B cell (primary cell): ENCODE measurements around the gene PAEP. TPM values are rescaled to one million over a fixed set of nuclear protein-coding genes. Genes with fewer than 3 reads are reported as not detected.

Experiments
- ATAC-seq: fragments of 200-7000 bp; cut with Tn5 transposase; one replicate; pipeline ENCODE4 v1.10.0; 2021; ENCODE audit warnings: low read depth, mild to moderate bottlenecking, moderate number of reproducible peaks, moderate library complexity
- CTCF ChIA-PET: fragments of 350-600 bp; sonication (Branson Sonifier 250); formaldehyde crosslinking; loops from one replicate; lab custom pipeline; 2021; ENCODE audit warnings: antibody characterized with exemption, inconsistent platforms; lab: Charles Lee
- POLR2A ChIA-PET: fragments of 350-600 bp; sonication (Branson Sonifier 250); formaldehyde crosslinking; loops from one replicate; lab custom pipeline; 2021; ENCODE audit warnings: antibody characterized with exemption; lab: Charles Lee
- DNase-seq: peaks from one replicate; pipeline ENCODE4 v3.0.0; 2013
- H2AFZ ChIP-seq: 2 replicates; pipeline ENCODE4 v1.6.1; 2012; ENCODE audit warnings: mild to moderate bottlenecking, low read depth, low read length; ENCODE audit not compliant: insufficient read depth, poor library complexity, severe bottlenecking
- H3K27ac ChIP-seq, 2 donors: 1 replicate in 1 of 2; 2 replicates in 1 of 2; pipeline ENCODE4 v1.5.1; 2012 to 2013; ENCODE audit warnings: low read length in 2 of 2, mild to moderate bottlenecking in 2 of 2, moderate library complexity in 1 of 2
- H3K27me3 ChIP-seq, 4 experiments: fragments of 200-600 bp in 1 of 4; sonication (generic) in 1 of 4; replicated peaks in 1 of 4; 1 replicate in 2 of 4; 2 replicates in 2 of 4; pipeline versions ENCODE4 v1.6.1 to v1.7.0; 2013 to 2016; ENCODE audit warnings: low read length in 3 of 4, mild to moderate bottlenecking in 2 of 4, mixed read lengths in 1 of 4, moderate library complexity in 1 of 4; ENCODE audit not compliant: insufficient read depth in 4 of 4, control insufficient read depth in 3 of 4; ENCODE audit errors: control extremely low read depth in 1 of 4
- H3K36me3 ChIP-seq, 2 experiments: replicated peaks in 1 of 2; 1 replicate in 1 of 2; 2 replicates in 1 of 2; pipeline versions ENCODE4 v1.6.1 to v1.7.1; 2013; ENCODE audit warnings: low read length in 1 of 2; ENCODE audit not compliant: insufficient read depth in 2 of 2, control insufficient read depth in 1 of 2; ENCODE audit errors: control extremely low read depth in 1 of 2, extremely low read depth in 1 of 2
- H3K4me1 ChIP-seq, 2 donors: fragments of 200-600 bp in 1 of 2; sonication (generic) in 1 of 2; 1 replicate in 1 of 2; 2 replicates in 1 of 2; pipeline versions ENCODE4 v1.5.1 to v1.6.1; 2013 to 2017; ENCODE audit warnings: low read length in 2 of 2; ENCODE audit not compliant: control insufficient read depth in 2 of 2, insufficient read depth in 2 of 2
- H3K4me2 ChIP-seq: replicated peaks from 2 replicates; pipeline ENCODE3; 2012; ENCODE audit warnings: mild to moderate bottlenecking, low read depth, low read length; ENCODE audit not compliant: poor library complexity, severe bottlenecking
- H3K4me3 ChIP-seq, 5 experiments: fragments of 200-600 bp in 1 of 5; sonication (generic) in 1 of 5; 1 replicate in 3 of 5; 2 replicates in 2 of 5; pipeline versions ENCODE4 v1.5.1 to v1.7.0; 2011 to 2016; ENCODE audit warnings: low read length in 4 of 5, mild to moderate bottlenecking in 4 of 5, low read depth in 2 of 5, control low read depth in 1 of 5, moderate library complexity in 1 of 5; ENCODE audit not compliant: insufficient read depth in 1 of 5; ENCODE audit errors: control extremely low read depth in 1 of 5, extremely low read depth in 1 of 5
- H3K79me2 ChIP-seq: fragments of 200-600 bp; sonication (generic); one replicate; pipeline ENCODE4 v1.6.0; 2016; ENCODE audit warnings: low read length; ENCODE audit not compliant: control insufficient read depth, insufficient read depth
- H3K9ac ChIP-seq: fragments of 200-600 bp; sonication (generic); 2 replicates; pipeline ENCODE4 v1.6.1; 2017; ENCODE audit warnings: mild to moderate bottlenecking, low read length, moderate library complexity
- H3K9me3 ChIP-seq, 3 donors: one replicate each; pipeline versions ENCODE4 v1.6.1 to v1.7.1; 2013; ENCODE audit warnings: low read length in 2 of 3; ENCODE audit not compliant: control insufficient read depth in 2 of 3, insufficient read depth in 1 of 3; ENCODE audit errors: control extremely low read depth in 1 of 3
- H4K20me1 ChIP-seq: 2 replicates; pipeline ENCODE4 v1.6.0; 2012; ENCODE audit warnings: mild to moderate bottlenecking, low read length; ENCODE audit not compliant: insufficient read depth, control insufficient read depth, poor library complexity, severe bottlenecking
- H3K27ac Mint-ChIP-seq: one replicate; pipeline ENCODE4 v1.8.0; 2021; ENCODE audit warnings: mixed read lengths
- H3K27me3 Mint-ChIP-seq: one replicate; pipeline ENCODE4 v1.8.0; 2021; ENCODE audit warnings: mixed read lengths
- H3K4me1 Mint-ChIP-seq: one replicate; pipeline ENCODE4 v1.8.0; 2021; ENCODE audit warnings: mixed read lengths
- H3K4me3 Mint-ChIP-seq: one replicate; pipeline ENCODE4 v1.8.0; 2021; ENCODE audit warnings: mixed read lengths
- H3K9me3 Mint-ChIP-seq: one replicate; pipeline ENCODE4 v1.8.0; 2022; ENCODE audit warnings: mixed read lengths; ENCODE audit not compliant: insufficient read depth
- EZH2 ChIP-seq: IDR thresholded peaks from 2 replicates; pipeline ENCODE4 v1.6.1; 2012; ENCODE audit warnings: borderline replicate concordance, low read depth, mild to moderate bottlenecking, moderate library complexity, low read length; ENCODE audit not compliant: insufficient read depth, poor library complexity, severe bottlenecking
- WGBS: methylation state at CpG from one replicate; pipeline ENCODE4 v1.1.5; 2013; ENCODE audit warnings: missing lambda C conversion rate; ENCODE audit not compliant: insufficient coverage; 5-methylcytosine and 5-hydroxymethylcytosine counted together
- intact Hi-C: fragments of 100-400 bp; cut with micrococcal nuclease; formaldehyde crosslinking; loops from one replicate; pipeline ENCODE4 v1.10.0; 2022
- polyA plus RNA-seq: library from polyadenylated mRNA; depleted of rRNA; stranded (reverse); fragments of >200 nt; gene quantifications from 2 replicates; pipeline ENCODE4 v1.2.3, GENCODE V29; 2012
- total RNA-seq, 2 donors: library from RNA; stranded (reverse); fragments of 120-200 nt in 1 of 2; gene quantifications; 1 replicate in 1 of 2; 2 replicates in 1 of 2; pipeline versions ENCODE4 v1.2.3 to v1.2.4, GENCODE V29; 2013 to 2022
- TF ChIP-seq, protein P1 (sequence below): fragments of 200-600 bp; IDR thresholded peaks from one replicate; pipeline ENCODE4 v1.8.0; 2022; ENCODE audit warnings: antibody characterized with exemption, mild to moderate bottlenecking

The PAEP gene
- total and polyA plus RNA-seq, 2 donors (not counting 1 experiment from before 2014, with no cell fraction given): not detected

DNA sequence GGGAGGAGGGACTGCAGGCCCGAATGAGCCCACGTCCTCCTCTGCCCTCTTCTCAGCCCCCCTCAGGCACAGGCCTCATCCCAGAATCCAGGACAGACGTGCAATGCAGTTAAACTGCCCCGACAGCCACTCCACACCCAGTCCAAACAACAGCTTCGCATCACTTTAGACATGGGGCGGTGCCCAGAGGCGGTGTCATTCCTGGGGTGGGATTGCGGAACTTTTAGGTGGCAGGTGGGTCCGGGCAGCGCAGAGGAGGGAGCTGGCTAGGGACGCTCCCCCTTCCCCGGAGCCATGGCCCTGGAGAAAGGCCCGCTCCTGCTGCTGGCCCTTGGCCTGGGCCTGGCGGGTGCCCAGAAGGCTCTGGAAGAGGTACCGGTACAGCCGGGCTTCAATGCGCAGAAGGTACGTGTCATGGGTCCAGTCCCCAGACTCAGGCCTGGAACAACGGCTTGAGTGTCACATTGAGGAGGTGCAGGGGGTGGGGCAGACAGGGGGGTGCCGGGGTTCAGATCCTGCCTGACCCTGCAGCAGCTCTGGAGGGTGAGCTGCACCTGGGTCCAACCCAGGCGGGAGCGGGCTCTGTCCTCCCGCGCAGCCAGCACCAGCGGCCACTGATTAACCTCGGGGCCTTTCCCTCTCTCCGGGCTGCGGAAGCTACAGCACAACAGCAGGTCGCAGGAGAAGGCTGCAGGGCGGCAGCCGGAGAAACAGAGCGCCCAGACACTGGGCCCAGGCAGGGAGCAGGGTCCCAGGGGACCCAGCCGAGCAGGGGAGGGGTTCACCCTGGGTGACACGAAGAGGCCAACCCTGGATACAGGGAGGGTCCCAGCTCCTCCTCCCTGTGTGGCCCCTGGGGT, 52.6 kb downstream of the PAEP start:
- no peak for DNase-seq
- ChIA-PET CTCF (no interaction called here), POLR2A (no interaction called here)
- intact Hi-C loops: no loop called here
- H3K4me1 Mint-ChIP-seq: no peaks in the 10 kb centered on the region
- no peak overlapping the region for H2AFZ ChIP-seq
- WGBS: 85% methylated on average over 33 of the region's 34 CpGs
- ATAC-seq: no peak
- H4K20me1 ChIP-seq: no peaks in the 10 kb centered on the region
- H3K4me3 Mint-ChIP-seq: no peak overlapping the region
- no peaks in the 10 kb centered on the region for H3K4me1 ChIP-seq
- H3K79me2 ChIP-seq: no peaks in the 10 kb centered on the region
- no peak overlapping the region for H3K27ac Mint-ChIP-seq
- H3K27me3 ChIP-seq: no peaks in the 10 kb centered on the region
- H3K9me3 ChIP-seq: peaks cover 0 to 4% (median 0%) of the 10 kb centered on the region in 3 donors
- H3K4me2 ChIP-seq: no peak overlapping the region
- no peaks in the 10 kb centered on the region for H3K36me3 ChIP-seq
- peaks cover 3% of the 10 kb centered on the region for H3K27me3 Mint-ChIP-seq
- H3K4me3 ChIP-seq: no peak overlapping the region
- no peak overlapping the region for H3K9ac ChIP-seq
- no peaks in the 10 kb centered on the region for H3K9me3 Mint-ChIP-seq
- no peak overlapping the region for H3K27ac ChIP-seq
- TF ChIP-seq, protein P1, sequence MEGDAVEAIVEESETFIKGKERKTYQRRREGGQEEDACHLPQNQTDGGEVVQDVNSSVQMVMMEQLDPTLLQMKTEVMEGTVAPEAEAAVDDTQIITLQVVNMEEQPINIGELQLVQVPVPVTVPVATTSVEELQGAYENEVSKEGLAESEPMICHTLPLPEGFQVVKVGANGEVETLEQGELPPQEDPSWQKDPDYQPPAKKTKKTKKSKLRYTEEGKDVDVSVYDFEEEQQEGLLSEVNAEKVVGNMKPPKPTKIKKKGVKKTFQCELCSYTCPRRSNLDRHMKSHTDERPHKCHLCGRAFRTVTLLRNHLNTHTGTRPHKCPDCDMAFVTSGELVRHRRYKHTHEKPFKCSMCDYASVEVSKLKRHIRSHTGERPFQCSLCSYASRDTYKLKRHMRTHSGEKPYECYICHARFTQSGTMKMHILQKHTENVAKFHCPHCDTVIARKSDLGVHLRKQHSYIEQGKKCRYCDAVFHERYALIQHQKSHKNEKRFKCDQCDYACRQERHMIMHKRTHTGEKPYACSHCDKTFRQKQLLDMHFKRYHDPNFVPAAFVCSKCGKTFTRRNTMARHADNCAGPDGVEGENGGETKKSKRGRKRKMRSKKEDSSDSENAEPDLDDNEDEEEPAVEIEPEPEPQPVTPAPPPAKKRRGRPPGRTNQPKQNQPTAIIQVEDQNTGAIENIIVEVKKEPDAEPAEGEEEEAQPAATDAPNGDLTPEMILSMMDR: no peak
- TF ChIP-seq EZH2: no peak
